GM21360 (cell line): ENCODE results near the gene MAP7D1.
"Not testable (repeated sequence)": the region's sequence is repeated elsewhere in the genome, so short reads cannot be mapped to it uniquely, and the experiment has no call there.

Experiments
- ATAC-seq: cut with Tn5 transposase; IDR thresholded peaks from one replicate; pipeline ENCODE4 v1.9.1; 2021; ENCODE audit warnings: mild to moderate bottlenecking, moderate library complexity; ENCODE audit not compliant: unreplicated experiment

The MAP7D1 gene

DNA sequence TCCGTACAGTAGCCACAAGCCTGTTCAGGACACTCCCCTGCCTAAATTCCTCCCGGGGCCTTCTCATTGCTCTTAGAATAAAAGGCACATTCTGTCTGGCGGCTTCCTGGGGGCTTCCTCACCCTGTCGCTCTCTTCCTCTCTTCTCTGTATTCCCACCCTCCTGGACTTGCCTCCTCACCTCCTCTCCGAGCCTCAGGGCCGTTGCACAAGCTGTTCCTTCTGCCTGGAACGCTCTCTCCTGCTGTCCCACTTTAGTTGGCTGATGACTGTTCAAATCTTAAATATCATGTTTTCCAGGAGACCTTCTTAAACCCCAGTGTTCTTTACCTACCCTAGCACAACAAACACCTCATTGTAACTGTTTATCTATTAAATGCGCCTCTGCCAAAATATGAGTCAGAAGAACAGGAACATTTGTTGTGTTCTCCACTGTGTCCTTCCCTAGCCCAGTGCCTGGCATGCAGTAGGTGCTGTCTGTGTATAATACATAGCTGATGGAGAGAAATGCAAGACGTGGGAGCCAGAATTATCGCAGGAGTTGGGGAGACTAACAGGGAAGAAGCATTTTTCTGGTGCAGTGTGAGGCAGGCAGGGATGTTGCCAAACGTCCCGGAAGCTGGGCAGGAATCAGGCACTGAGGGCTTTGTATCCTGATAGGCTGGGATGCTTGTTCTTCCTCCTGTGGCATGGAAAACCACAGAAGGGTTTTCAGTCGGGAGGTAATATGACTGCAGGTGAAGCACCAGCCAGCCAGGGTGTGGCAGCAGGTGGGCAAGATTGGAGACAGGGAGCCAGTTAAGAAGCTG, 44.2 kb downstream of the MAP7D1 start:
- no peak for ATAC-seq

DNA sequence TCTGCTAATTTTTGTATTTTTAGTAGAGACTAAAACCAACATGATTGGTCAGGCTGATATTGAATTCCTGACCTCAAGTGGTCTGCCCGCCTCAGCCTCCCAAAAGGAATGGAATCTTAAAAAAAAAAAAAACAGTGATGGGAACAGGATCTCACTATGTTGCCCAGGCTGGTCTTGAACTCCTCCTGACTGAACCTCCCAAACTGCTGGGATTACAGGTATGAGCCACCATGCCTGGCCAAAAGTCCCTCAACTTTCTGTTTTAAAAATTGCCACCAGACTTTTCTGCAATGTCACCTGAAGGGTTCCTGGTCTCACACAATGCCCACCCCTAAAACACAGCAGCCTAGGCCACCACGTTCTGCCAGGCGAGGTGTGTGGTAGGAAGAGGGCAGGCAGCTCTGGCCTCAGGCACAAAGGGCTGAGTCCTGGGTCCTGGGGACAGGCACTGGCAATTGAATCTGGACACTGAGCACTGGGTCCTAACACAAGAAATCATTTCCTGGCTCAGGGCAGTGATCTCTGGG, 47.1 kb downstream of the MAP7D1 start:
- ATAC-seq, result no peak

DNA sequence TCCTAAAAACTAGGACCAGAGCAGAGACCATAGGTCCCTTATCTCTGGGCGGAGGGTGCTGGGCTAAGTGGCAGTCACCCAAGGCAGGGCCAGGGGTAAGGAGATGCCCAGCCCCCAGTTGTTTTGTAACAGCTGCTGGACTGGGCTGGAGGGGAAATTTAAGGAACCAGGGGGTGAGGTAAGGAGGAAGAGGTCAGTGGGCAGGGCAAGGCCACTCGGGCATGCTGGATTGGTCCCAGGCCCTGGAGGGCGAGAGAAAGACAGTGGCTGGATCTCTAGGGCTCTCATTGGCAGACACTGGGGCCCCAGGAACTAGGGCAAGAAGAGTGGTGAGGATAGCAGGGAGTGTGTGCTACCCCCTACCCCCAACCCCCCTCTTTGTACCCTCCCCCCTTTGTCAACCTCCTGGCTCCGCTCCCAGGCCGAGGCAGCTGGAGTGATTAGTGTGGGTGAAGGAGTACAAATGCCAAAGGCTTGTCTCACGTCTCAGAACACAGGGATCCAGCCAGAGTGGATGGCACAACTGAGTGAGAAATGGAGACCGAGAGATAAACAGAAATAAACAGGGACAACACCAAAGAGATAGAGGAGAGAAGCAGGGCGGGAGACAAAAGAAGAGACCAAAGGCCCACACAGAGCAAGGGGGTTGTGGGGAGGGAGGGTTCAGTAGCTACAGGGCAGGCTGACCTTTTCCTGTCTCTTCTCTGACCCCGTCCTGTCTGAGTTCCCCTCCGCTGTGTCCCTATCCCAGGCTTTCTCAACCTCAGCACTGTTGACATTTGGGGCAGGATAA, 47.8 kb downstream of the MAP7D1 start:
- no peak for ATAC-seq

DNA sequence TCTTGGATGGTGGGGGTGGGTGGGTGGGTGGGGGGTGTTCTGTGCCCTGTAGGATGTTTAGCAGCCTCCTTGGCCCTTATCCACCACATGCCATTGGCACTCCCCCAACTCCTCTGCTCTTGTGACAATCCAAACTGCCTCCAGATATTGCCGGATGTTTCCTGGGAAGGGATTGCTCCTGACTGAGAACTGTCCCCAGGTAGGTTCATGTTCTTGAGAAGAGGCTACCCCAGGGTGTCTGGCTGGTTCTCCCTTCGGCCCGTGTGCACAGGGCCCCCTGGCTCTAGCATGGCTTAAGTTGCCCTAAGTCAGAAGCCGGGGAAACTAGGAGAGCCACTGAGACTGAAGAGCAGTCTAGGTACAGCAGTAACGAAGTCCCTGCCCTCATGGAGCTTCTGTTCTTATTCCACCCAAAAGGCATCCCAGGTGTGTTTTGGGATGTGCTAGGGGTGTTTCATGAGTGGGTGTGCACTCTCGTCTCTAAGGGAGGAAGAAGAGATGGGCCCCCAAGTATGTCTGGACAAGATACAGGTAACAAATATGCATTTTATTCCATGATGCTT, 48.5 kb downstream of the MAP7D1 start:
- no peak for ATAC-seq

DNA sequence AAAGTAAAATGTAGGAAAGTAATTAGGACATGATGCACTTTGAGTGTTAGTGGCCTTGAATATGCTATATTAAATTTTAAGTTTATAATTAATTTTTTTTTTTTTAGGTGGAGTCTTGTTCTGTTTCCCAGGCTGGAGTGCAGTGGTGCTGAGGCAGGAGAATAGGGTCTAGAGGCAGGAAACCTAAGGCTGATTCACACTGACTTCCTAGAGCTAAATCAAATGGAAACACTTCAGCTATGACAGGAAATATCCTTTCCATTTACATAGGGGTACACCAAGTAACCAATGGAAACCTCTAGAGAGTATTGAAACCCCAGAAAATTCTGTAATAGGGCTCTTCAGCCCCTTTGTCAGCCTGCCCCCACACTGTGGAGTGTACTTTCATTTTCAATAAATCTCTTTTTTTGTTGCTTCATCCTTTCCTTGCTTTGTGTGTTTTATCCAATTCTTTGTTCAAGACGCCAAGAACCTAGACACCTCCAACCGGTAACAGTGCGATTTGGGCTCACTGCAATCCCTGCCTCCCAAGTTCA, 50.4 kb downstream of the MAP7D1 start:
- no peak for ATAC-seq

DNA sequence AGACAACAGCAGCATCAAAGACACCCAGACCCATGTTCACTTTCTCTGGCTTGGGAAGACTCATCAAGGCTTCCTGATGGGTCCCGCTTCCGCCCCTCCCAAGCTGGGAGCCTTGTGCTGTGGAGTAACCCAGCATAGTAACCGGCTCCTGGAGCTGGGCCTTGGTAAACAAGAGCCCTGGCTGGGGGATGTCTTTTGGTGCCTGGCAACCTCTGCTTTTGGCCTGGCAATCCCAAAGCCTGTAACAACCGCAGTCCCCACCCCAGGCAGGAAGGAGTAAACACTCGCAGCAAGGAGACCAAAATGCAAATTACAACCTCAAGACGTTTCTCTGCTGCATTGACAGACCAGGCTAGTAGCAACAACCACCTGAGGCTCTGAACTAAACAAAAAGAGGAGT, 51.4 kb downstream of the MAP7D1 start:
- ATAC-seq, result no peak

DNA sequence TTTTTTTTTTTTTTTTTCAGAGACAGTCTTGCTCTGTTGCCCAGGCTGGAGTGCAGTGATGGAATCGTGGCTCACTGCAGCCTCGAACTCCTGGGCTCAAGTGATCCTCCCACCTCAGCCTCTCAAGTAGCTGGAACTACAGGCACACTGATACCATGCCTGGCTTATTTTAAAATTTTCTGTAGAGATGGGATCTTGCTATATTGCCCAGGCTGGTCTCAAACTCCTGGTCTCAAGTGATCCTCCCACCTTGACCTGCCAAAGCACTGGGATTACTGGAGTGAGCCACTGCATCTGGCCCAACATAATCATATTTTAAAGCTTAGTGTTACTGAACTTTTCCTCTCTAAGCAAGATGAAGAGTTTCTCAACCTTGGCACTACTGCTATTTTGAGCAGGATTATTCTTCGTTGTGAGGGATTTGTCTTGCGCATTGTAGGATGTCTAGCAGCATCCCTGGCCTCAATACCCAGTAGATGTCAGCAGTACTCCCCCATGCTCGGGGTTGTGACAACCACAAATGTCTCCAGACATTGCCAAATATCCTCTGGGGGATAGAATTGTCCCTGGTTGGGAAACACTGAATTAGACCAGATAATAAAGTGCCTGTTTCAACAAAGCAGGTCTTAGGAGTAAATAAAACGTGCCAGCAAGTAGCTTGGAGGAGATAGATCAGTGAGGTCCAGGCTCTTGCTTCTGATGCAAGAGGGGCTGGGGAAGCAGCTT, 53.2 kb downstream of the MAP7D1 start:
- no peak for ATAC-seq

DNA sequence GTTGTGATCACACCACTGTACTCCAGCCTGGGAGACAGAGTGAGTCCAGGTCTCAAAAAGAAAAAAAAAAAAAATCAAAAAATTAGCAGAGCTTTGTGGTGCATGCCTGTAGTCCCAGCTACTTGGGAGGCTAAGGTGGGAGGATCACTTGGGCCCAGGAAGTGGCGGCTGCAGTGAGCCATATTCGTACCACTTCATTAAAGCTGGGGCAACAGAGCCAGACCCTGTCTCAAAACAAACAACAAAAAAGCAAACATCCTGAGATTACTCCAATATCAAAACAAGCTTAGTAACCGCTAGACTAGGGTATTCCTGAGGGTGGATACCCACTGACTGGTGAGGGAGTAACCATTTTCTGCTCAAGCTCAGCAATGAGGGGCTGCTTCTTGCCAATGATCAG, 55.3 kb downstream of the MAP7D1 start:
- no peak for ATAC-seq

DNA sequence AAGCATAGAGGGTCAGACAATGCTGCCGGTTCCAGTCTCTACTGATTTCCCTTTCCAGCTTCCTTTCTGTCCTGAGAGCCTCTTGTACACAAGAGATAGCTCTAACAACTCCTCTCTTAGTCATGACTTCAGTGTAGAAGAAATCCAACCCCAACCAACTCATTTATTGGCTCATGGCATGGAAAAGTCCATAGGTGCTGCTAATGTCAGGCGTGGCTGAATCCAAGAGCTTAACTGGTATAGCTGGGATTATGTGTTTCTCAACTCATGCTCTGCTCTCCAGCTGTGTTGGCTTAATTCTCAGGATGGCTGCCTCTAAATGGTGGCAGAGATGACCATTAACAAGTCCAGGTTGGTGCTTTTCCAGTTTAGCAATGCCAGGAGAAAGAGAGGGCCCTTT, 55.9 kb downstream of the MAP7D1 start:
- no peak for ATAC-seq

DNA sequence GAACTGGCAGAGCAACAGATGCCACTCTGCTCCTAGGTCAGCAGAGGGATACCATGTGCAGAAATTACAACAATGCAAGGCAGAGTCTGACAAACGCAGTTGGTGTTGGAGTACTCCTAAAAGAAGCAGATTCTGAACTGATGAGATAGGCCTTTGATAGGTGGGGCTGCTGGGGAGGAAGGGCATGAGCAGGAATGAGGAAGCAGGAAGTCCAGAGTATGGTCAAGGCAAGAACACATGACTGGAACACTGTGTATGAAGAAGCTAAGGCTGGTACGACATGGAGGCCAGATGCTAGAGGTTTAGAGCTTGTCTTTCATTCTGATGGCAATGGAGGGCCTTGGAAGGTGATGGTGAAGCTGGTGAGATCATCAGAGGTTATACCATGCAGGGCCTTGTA, 56.8 kb downstream of the MAP7D1 start:
- no peak for ATAC-seq

DNA sequence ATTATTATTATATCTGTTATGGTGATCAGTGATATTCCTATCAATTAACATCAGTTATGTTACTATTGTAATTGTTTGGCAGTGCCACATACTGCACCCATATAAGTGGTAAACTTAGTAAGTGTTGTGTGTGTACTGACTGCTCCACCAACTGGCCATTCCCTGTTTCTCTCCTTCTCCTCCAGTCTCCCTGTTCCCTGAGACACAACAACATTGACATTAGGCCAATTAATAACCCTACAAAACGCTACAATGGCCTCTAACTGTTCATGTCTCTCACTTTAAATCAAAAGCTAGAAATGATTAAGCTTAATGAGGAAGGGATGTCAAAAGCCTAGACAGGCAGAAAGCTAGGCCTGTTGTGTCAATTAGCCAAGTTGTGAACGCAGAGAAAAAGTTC, 61.7 kb downstream of the MAP7D1 start:
- no peak for ATAC-seq

DNA sequence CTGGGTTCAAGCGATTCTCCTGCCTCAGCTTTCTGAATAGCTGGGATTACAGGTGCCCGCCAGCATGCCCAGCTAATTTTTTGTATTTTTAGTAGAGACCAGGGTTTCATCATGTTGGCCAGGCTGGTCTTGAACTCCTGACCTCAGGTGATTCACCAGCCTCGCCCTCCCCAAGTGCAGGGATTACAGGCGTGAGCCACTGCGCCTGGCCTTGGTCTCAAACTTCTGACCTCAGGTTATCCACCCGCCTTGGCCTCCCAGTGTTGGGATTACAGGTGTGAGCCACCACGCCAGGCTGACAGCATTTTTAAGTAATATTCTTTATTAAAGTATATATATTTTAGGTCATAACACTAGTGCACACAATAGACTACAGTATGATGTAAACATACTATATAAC, 65.9 kb downstream of the MAP7D1 start:
- ATAC-seq, result not testable (repeated sequence)

DNA sequence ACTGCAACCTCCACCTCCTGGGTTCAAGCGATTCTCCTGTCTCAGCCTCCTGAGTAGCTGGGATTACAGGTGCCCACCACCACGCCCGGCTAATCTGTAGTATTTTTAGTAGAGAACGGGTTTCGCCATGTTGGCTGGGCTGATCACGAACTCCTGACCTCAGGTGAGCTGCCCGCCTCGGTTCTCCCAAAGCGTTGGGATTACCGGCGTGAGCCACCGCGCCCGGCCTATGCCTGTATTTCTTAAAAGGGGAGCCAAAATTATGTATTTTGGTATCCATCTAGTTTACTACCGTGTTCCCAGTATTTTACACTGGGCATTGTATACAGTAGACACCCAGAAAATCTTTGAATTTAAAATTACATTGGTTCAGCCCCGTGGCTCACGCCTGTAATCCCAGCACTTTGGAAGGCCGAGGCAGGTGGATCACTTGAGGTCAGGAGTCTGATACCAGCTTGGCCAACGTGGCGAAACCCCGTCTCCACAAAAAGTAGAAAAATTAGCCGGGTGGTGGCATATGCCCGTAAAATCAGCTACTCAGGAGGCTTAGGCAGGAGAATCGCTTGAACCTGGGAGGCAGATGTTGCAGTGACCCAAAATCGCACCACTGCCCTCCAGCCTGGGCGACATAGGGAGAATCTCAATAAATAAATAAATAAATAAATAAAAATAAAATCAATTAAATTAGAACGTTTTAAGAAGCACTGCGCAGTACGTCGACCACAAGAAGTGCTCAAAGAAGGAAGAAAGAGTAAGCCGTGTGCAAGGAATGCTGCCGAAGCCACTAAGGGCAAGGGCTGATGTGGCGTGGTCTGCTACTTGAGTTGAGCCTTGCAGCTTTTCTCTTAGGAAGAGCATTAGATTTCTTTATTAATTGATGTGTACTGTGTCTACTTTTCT, 66.8 kb downstream of the MAP7D1 start:
- no peak for ATAC-seq

DNA sequence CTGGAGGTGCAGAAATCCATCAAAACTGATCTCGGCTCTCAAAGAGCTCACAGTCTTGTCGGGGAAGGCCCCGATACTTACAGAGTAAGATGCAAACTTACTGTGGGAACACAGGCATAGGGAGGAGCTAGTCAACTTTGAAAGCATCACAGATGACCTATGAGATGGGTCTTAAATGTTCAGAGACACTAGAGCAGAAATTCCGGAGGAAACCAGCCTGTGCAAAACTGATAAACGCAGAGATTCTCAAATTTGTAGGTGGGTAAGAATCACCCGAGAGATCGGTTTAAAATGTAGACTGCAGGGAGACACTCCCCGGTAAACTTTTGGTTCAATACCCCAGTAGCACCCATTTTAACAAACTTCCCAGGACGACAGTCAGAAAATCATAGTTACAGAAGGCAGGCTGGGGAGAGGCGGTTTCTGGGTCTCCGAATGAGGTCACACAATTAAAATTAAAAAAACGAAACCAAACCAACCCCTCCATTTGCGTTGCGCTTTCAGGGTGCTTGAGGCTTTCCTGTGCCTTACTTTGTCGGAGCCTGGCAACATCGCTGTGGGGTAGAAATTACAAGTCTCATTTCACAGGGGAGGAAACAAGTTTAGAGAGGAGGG, 67.5 kb downstream of the MAP7D1 start:
- peak; percentile 11 for ATAC-seq

DNA sequence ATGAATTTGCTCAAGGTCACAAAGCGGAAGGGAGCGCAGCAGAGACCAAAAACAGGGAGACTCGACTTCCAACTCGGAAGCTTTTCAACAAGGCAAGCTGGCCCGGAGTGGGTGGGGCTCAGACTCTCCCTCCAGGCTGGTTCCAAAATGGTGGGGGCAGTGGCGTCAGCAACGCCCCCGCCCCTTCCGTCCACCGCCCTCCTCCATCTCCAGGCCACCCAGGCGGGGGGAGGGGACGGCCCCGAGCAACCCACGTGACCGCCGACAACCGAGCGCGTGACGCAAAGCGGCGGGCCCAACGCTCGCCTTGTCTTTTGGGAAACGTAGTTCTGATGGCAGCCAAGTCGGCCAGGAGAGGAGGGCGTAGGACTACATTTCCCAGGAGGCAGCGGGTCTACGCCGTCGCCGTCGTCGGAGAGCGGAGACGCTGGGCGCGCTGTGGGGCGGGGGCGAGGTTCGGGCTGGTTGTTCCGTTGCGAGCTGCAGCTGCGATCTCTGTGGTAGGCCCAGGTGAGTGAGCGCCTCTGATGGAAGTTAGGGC, 68.1 kb downstream of the MAP7D1 start, which contains the start of gene THRAP3:
Gene THRAP3, plus strand, starts transcription at position 448 of the 541 bp plus-strand sequence. CDS start 58,121 bp downstream, outside the sequence.
- ATAC-seq, result peak; percentile 91

DNA sequence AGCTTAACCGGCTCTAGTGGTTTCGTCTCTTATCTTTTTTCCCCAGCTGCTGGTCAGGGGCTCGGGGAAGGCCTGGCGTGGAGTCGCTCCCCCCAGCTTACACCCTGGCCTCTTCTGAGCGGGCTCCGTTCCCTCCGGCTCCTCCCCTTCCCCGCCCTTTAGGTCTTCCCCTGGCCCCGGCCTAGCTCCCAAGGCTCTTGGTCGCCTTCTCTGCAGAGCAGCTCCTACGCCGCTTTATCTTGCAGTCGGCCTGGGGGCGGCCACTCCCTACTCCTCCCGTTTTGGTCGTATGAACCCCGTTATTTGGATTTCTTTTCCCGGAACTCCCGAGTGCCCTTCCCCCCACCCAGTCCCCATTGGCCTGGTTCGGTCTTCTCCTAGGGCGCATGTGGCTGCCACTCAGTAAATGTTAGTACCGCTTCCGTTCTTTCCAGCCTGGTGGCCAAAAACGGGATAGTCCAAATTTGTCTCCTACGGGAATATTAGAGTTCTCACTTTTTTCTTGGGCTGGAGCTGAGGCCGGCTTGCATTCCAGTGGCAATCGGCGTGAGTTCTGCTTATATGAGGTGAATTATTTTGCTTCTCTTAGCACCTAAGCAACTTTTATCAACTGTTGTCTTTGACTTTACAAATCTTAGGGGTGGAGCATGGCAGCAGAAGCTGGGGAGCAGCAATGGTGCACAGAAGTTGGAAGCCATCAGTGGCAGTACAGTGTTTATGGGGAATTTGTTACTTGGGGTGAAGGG, 68.8 kb downstream of the MAP7D1 start:
- ATAC-seq, result peak; percentile 44

DNA sequence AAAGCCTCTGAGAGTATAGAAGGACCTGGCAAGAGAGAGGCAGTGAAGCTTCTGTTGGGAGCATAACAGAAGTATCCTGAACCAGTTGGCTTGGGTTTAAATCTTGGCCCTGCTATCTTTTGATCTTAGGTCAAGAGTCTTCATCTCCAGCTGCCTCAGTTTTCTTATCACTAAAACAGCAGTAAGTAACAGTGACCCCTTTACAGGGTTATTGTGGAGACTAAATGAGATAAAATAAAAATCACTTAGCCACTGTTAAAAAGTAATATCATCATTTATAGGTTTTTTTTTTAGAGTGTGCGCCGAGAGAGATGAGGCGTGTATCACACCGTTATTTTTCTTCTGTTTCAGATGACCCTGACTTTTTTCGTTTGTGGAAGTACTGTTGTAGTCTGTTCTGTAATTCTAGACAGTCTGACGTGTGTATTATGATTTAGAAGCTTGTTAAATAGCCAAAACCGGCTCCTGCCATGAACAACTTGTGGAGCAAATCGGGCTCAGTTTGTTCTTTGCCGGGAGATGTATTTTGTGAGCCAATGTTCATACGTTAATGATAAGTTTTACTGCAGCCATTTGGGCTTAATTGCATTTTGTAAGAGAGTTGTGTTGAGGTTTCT, 69.4 kb downstream of the MAP7D1 start:
- no peak for ATAC-seq

DNA sequence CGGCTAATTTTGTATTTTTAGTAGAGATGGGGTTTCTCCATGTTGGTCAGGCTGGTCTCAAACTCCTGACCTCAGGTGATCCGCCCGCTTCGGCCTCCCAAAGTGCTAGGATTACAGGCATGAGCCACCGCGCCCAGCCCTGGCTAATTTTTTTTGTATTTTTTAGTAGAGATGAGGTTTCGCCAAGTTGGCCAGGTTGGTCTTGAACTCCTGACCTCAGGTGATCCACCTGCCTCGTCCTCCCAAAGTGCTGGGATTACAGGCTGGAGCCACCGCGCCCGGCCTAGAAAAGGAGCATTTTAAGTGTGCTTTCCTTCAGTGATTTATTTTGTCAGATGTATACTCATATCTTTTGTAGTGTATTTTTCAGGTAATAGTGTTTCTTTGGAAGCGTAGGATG, 74.3 kb downstream of the MAP7D1 start:
- ATAC-seq, result not testable (repeated sequence)
